ENCODE results near the gene TLR8. TPM values are rescaled to one million over a fixed set of nuclear protein-coding genes. Genes with fewer than 3 reads are reported as not detected.

TLR8 gene
- total RNA-seq, 2 donors from 2014 or later = 0.26 TPM; not detected in 1

DNA sequence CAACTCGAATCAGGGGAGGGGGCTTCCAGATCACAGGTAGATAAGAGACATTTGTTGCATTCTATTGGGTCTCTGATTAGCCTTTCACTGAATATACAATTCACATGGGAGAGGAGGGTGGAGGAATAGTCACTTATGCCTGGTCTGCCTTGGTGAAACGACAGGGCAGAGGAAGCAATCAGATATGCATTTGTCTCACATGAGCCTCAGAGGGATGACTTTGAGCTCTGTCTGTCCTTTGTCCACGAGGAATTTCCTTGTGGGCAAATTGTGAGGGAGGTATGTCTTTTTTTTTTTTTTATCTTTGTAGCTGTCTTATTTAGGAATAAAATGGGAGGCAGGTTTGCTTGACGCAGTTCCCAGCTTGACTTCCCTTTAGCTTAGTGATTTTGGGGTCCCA lies 40.0 kb downstream of the TLR8 start:
- H3K36me3 ChIP-seq (replicated peaks in 1 of 2; ENCODE audit: insufficient read depth in 1 of 2, low read depth in 2 of 2) = no peaks in the 10 kb centered on the region
- H3K27me3 ChIP-seq = no peaks in the 10 kb centered on the region
- no peak overlapping the region for H3K4me3 ChIP-seq
- H3K27ac ChIP-seq = peak overlapping the region in 1 of 4 donors; percentile 61
- TF ChIP-seq, protein P1, sequence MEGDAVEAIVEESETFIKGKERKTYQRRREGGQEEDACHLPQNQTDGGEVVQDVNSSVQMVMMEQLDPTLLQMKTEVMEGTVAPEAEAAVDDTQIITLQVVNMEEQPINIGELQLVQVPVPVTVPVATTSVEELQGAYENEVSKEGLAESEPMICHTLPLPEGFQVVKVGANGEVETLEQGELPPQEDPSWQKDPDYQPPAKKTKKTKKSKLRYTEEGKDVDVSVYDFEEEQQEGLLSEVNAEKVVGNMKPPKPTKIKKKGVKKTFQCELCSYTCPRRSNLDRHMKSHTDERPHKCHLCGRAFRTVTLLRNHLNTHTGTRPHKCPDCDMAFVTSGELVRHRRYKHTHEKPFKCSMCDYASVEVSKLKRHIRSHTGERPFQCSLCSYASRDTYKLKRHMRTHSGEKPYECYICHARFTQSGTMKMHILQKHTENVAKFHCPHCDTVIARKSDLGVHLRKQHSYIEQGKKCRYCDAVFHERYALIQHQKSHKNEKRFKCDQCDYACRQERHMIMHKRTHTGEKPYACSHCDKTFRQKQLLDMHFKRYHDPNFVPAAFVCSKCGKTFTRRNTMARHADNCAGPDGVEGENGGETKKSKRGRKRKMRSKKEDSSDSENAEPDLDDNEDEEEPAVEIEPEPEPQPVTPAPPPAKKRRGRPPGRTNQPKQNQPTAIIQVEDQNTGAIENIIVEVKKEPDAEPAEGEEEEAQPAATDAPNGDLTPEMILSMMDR (IDR thresholded peaks at IDR 0.05) = no peak
- no peak for TF ChIP-seq POLR2A (IDR thresholded peaks at IDR 0.05)
- peaks cover 25% of the 10 kb centered on the region for H3K4me1 ChIP-seq
- 68 to 93% methylated on average over 3 to 4 of the region's 4 CpGs for WGBS, 2 donors
- H3K9me3 ChIP-seq = no peaks in the 10 kb centered on the region
- intact Hi-C loops (cut with DNase I) = no loop called here
- ATAC-seq = no peak
- no peak for DNase-seq

- TF ChIP-seq POLR2A (IDR thresholded peaks at IDR 0.05) = no peak
- TF ChIP-seq, protein P1 (IDR thresholded peaks at IDR 0.05) = peak; percentile 46 to 96 (median 88)
- no peak overlapping the region for H3K4me3 ChIP-seq
- peak overlapping the region; percentile 21 to 68 (median 56) for H3K27ac ChIP-seq
- H3K9me3 ChIP-seq = no peaks in the 10 kb centered on the region
- H3K4me1 ChIP-seq = peaks cover 25% of the 10 kb centered on the region
- no peaks in the 10 kb centered on the region for H3K27me3 ChIP-seq
- DNase-seq (peak; percentile 68 to 75 (median 70)), ATAC-seq (peak; percentile 67)
- H3K36me3 ChIP-seq (replicated peaks in 1 of 2; ENCODE audit: insufficient read depth in 1 of 2, low read depth in 2 of 2) = no peaks in the 10 kb centered on the region
- intact Hi-C loops (cut with DNase I) = no loop called here
- WGBS, 2 donors = 22 to 40% methylated on average over 3 to 5 of the region's 5 CpGs
These were observed 40.6 kb downstream of the TLR8 start for GRCh38 chrX:12946838-12947544.

- H3K4me1 ChIP-seq = peaks cover 25% of the 10 kb centered on the region
- ATAC-seq = peak; percentile 68
- no peaks in the 10 kb centered on the region for H3K9me3 ChIP-seq
- TF ChIP-seq POLR2A (IDR thresholded peaks at IDR 0.05) = no peak
- TF ChIP-seq, protein P1 (IDR thresholded peaks at IDR 0.05) = no peak
- no peak overlapping the region for H3K4me3 ChIP-seq
- WGBS, 2 donors = 61 to 64% methylated on average over 3 to 5 of the region's 5 CpGs
- intact Hi-C loops (cut with DNase I) = no loop called here
- peak in 1 of 4 donors; percentile 30 for DNase-seq
- H3K36me3 ChIP-seq (replicated peaks in 1 of 2; ENCODE audit: insufficient read depth in 1 of 2, low read depth in 2 of 2) = no peaks in the 10 kb centered on the region
- peak overlapping the region; percentile 21 to 68 (median 56) for H3K27ac ChIP-seq
- no peaks in the 10 kb centered on the region for H3K27me3 ChIP-seq
These were observed 41.3 kb downstream of the TLR8 start for GRCh38 chrX:12947545-12948235.

DNA sequence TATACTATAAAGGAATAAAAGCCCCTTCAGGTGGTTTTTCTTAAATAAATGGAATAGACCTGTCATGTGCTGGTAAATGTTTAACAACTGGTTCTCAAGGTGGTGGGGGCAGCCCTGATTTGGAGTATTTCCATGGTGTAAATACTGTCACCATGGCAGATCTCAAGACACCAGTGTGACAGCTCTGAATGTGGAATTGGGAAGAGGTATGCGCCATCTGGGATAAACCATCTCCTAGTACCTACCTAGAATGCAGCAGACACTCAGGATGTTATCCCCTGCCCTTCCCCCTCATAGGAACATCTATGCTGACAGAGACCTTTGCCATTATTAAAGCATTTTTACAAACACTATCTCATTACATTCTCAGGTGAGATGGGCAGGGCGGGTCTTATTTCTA lies 42.1 kb downstream of the TLR8 start:
- DNase-seq = no peak
- TF ChIP-seq POLR2A (IDR thresholded peaks at IDR 0.05) = no peak
- TF ChIP-seq, protein P1 (IDR thresholded peaks at IDR 0.05) = no peak
- Histone ChIP-seq H3K27ac (peak overlapping the region; percentile 21 to 68 (median 56)), H3K4me3 (no peak overlapping the region), H3K27me3 (no peaks in the 10 kb centered on the region), H3K36me3 (replicated peaks in 1 of 2; ENCODE audit: insufficient read depth in 1 of 2, low read depth in 2 of 2) (no peaks in the 10 kb centered on the region), H3K9me3 (no peaks in the 10 kb centered on the region), H3K4me1 (peaks cover 25% of the 10 kb centered on the region)
- intact Hi-C loops (cut with DNase I) = no loop called here
- no peak for ATAC-seq
- WGBS, 2 donors = 86 to 100% methylated on average over 1 to 2 of the region's 2 CpGs

Measured in body of pancreas (tissue), 4 donors.